Mononuclear cell (primary cell): Measurements from ENCODE around the gene ZSWIM6. TPM values are rescaled to one million over a fixed set of nuclear protein-coding genes. Genes with fewer than 3 reads are reported as not detected.
"Not testable (repeated sequence)": the region's sequence is repeated elsewhere in the genome, so short reads cannot be mapped to it uniquely, and the experiment has no call there.

Experiments used
- H3K27me3 ChIP-seq: 2 replicates; pipeline ENCODE4 v1.6.0; 2011; ENCODE audit warnings: low read length, control low read depth; ENCODE audit not compliant: insufficient read depth
- H3K4me1 ChIP-seq: 2 replicates; pipeline ENCODE4 v1.5.1; 2011; ENCODE audit warnings: mild to moderate bottlenecking, low read length, control low read depth; ENCODE audit not compliant: insufficient read depth
- H3K4me3 ChIP-seq: 2 replicates; pipeline ENCODE4 v1.5.1; 2011; ENCODE audit warnings: mild to moderate bottlenecking, low read length, moderate library complexity
- H3K9me3 ChIP-seq: 2 replicates; pipeline ENCODE4 v1.5.1; 2011; ENCODE audit warnings: low read depth, mild to moderate bottlenecking, control low read depth, low read length
- total RNA-seq: library from RNA; depleted of rRNA; stranded (reverse); fragments of >200 nt; gene quantifications from one replicate; pipeline ENCODE4 v1.2.3, GENCODE V29; 2012

The ZSWIM6 gene
- total RNA-seq, 1 donor, result 4.9 TPM

GRCh38 chr5:61397238-61397637 is 65.2 kb downstream of the ZSWIM6 start:
- Histone ChIP-seq H3K27me3 (no peaks in the 10 kb centered on the region), H3K4me1 (no peaks in the 10 kb centered on the region), H3K4me3 (no peak overlapping the region), H3K9me3 (no peaks in the 10 kb centered on the region)

- Histone ChIP-seq H3K4me3 (no peak overlapping the region), H3K9me3 (no peaks in the 10 kb centered on the region), H3K27me3 (no peaks in the 10 kb centered on the region), H3K4me1 (peaks cover under 1% of the 10 kb centered on the region)
Measured at GRCh38 chr5:61397937-61398336, 65.9 kb downstream of the ZSWIM6 start.

- Histone ChIP-seq H3K4me1 (peaks cover 5% of the 10 kb centered on the region), H3K27me3 (no peaks in the 10 kb centered on the region), H3K9me3 (no peaks in the 10 kb centered on the region), H3K4me3 (no peak overlapping the region)
Measured at GRCh38 chr5:61398440-61398839, 66.4 kb downstream of the ZSWIM6 start.

GRCh38 chr5:61399679-61400078 is 67.6 kb downstream of the ZSWIM6 start:
- peaks cover 7% of the 10 kb centered on the region for H3K4me1 ChIP-seq
- H3K9me3 ChIP-seq, result no peaks in the 10 kb centered on the region
- H3K27me3 ChIP-seq, result no peaks in the 10 kb centered on the region
- no peak overlapping the region for H3K4me3 ChIP-seq

- H3K4me1 ChIP-seq, result peaks cover 7% of the 10 kb centered on the region
- H3K27me3 ChIP-seq, result no peaks in the 10 kb centered on the region
- no peaks in the 10 kb centered on the region for H3K9me3 ChIP-seq
- no peak overlapping the region for H3K4me3 ChIP-seq
Measured at GRCh38 chr5:61401726-61402125, 69.7 kb downstream of the ZSWIM6 start.

GRCh38 chr5:61402244-61402823 is 70.3 kb downstream of the ZSWIM6 start:
- no peaks in the 10 kb centered on the region for H3K9me3 ChIP-seq
- no peak overlapping the region for H3K4me3 ChIP-seq
- no peaks in the 10 kb centered on the region for H3K27me3 ChIP-seq
- H3K4me1 ChIP-seq, result peaks cover 7% of the 10 kb centered on the region

- Histone ChIP-seq H3K9me3 (no peaks in the 10 kb centered on the region), H3K27me3 (no peaks in the 10 kb centered on the region), H3K4me1 (peaks cover 10% of the 10 kb centered on the region), H3K4me3 (no peak overlapping the region)
Measured at GRCh38 chr5:61402970-61403900, 71.2 kb downstream of the ZSWIM6 start.

- Histone ChIP-seq H3K9me3 (no peaks in the 10 kb centered on the region), H3K4me3 (no peak overlapping the region), H3K4me1 (peaks cover 25% of the 10 kb centered on the region), H3K27me3 (no peaks in the 10 kb centered on the region)
Measured at GRCh38 chr5:61405511-61406295, 73.6 kb downstream of the ZSWIM6 start.

GRCh38 chr5:61406497-61406896 is 74.4 kb downstream of the ZSWIM6 start:
- not testable (repeated sequence) for H3K27me3 ChIP-seq, H3K4me3 ChIP-seq, H3K9me3 ChIP-seq
- H3K4me1 ChIP-seq, result peaks cover 25% of the 10 kb centered on the region

- Histone ChIP-seq H3K4me3 (no peak overlapping the region), H3K4me1 (peaks cover 25% of the 10 kb centered on the region), H3K9me3 (no peaks in the 10 kb centered on the region), H3K27me3 (no peaks in the 10 kb centered on the region)
Measured at GRCh38 chr5:61407706-61408270, 75.7 kb downstream of the ZSWIM6 start.

- H3K27me3 ChIP-seq, result no peaks in the 10 kb centered on the region
- peaks cover 18% of the 10 kb centered on the region for H3K4me1 ChIP-seq
- H3K9me3 ChIP-seq, result no peaks in the 10 kb centered on the region
- no peak overlapping the region for H3K4me3 ChIP-seq
Measured at GRCh38 chr5:61408476-61409168, 76.6 kb downstream of the ZSWIM6 start.

- Histone ChIP-seq H3K4me1 (peaks cover 26% of the 10 kb centered on the region), H3K27me3 (no peaks in the 10 kb centered on the region), H3K4me3 (no peak overlapping the region), H3K9me3 (no peaks in the 10 kb centered on the region)
Measured at GRCh38 chr5:61409568-61409967, 77.5 kb downstream of the ZSWIM6 start.

- Histone ChIP-seq H3K9me3 (no peaks in the 10 kb centered on the region), H3K4me3 (no peak overlapping the region), H3K4me1 (peaks cover 32% of the 10 kb centered on the region), H3K27me3 (no peaks in the 10 kb centered on the region)
Measured at GRCh38 chr5:61410811-61411210, 78.8 kb downstream of the ZSWIM6 start.

- no peaks in the 10 kb centered on the region for H3K9me3 ChIP-seq
Measured at GRCh38 chr5:61412361-61412760, 80.3 kb downstream of the ZSWIM6 start.

More at GRCh38 chr5:61412361-61412760, 80.3 kb downstream of the ZSWIM6 start:
- Histone ChIP-seq H3K27me3 (no peaks in the 10 kb centered on the region), H3K4me3 (no peak overlapping the region), H3K4me1 (peaks cover 32% of the 10 kb centered on the region)
